RPMI7951 (cell line): Measurements from ENCODE around the gene TRPM2. TPM values are rescaled to one million over a fixed set of nuclear protein-coding genes. Genes with fewer than 3 reads are reported as not detected.
"Not testable (repeated sequence)": the region's sequence is repeated elsewhere in the genome, so short reads cannot be mapped to it uniquely, and the experiment has no call there.

Experiments used
- DNase-seq: peaks from one replicate; pipeline ENCODE4 v3.0.0-alpha.2; 2012; ENCODE audit warnings: low read depth
- total RNA-seq: library from RNA; depleted of rRNA; stranded (reverse); fragments of >200 nt; shearing (Covaris generic); gene quantifications from 2 replicates; pipeline ENCODE4 v1.2.3, GENCODE V29; 2014

The TRPM2 gene
- total RNA-seq, 1 experiment from 2014 or later: 6.7 TPM

DNA sequence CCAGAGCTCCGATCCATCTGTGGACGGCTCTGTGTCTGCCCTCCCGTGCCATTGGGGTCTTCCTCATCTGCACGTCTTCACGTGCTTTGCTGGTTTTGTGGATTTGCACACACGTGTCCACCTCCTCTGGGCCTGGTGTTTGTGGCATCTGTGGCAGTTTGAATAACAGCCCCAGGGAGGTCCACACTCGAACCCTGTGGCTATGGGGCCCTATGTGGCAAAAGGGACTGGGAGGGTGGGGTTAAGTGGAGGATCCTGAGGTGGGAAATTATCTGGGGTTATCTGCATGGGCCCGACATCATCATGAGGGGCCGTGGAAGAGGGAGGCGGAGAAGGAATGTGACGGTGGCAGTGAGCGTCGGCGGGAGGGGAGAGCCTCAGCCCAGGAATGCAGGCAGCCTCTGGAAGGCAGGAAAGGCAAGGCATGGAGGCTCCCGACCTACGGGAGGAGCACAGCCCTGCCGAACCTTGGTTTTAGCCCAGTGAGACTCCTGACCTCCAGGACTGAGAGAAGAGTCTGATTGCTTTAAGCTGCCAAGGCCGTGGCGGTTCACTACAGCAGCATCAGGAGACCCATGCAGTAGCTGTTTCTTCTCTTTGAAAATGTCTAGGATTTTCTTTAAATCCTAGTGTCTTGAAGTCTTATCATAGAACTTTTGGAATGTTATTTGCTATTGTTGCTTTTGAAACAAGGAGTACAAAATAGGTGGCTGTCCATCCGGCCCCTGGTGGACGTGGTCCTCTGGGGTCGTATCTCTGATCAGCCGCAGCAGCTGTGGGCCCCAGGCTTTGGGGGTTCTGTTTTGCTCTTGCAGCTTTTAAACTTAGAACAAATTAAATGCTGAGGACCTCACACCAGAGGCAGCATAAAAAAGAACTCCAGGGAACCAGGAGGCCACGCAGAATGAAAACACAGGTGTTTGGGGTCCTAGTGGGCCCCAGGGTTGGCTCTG lies 61.9 kb downstream of the TRPM2 start:
- no peak for DNase-seq

DNA sequence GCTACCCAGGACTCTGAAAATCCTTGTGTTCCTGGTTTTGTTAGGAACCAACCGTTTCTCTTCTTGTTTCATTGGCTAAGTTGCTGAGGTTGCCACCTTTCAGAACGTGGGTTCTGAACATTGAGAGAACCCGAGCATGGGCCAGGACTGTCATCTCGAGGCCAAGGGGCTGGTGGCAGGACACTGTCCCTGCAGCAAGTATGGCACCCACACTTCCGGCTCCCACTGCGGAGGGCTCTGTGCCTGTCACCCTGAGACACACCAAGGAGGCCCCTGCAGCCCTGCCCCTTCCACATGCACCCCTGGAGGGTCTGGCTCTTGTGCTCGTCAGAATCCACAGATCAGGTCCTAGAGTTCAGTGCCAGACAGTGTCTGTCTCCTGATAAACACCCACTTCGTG lies 62.8 kb downstream of the TRPM2 start:
- DNase-seq: no peak

DNA sequence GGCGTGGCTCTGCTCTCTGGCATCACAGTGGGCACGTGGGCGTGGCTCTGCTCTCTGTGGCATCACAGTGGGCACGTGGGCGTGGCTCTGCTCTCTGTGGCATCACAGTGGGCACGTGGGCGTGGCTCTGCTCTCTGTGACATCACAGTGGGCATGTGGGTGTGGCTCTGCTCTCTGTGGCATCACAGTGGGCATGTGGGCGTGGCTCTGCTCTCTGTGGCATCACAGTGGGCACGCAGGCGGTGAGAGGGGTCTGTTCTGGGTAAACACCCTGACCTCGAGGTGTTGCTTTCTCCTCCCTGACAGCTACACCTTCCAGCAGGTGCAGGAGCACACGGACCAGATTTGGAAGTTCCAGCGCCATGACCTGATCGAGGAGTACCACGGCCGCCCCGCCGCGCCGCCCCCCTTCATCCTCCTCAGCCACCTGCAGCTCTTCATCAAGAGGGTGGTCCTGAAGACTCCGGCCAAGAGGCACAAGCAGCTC lies 64.2 kb downstream of the TRPM2 start:
- not testable (repeated sequence) for DNase-seq

DNA sequence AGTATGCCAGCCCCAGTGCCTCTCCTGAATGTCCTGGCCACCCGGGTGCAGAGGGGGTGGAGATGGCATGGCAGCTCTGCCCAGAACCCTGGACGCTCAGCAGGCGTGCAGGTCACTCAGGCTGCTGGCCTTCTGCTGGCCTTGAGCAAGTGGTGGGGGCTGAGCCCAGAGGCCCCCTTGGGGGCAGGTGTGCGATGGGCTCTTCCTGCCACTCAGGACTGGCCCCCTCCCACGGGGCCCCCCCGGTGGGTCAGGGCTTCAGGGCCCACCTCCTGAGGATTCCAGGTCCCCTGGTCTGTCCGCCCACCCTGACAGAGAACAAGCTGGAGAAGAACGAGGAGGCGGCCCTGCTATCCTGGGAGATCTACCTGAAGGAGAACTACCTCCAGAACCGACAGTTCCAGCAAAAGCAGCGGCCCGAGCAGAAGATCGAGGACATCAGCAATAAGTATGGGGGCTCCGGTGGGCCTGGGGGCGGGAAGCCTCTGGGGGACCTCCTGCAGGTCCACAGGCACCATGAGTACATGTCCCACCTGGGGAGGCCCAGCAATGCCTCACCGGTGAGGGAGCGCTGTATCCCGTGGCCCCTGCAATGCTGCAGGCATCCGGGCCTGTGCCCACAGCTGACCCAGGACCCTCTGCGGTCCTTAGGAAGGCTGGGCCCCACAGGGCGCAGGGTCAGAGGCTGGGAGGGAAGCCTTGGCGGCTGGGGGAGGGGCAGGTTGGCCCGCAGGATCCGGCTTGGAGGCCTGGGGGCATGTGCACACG lies 64.9 kb downstream of the TRPM2 start:
- no peak for DNase-seq

DNA sequence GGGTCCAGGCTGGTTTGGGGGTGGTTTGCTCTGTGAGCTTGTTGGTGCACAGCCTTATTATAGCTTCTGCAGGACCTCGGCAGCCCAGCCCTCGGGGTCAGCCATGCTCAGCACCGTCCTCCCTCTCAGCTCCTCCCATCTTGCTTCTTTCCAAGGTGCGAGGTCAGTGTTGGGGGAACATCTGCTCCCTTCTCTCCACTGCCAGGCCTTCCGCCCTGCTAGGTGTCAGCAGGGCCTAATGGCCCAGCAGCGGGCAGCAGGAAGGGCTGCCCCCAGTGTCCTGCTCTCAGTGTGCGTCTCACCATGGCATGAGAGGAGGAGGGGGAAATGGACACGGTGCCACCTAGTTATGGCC lies 65.4 kb downstream of the TRPM2 start:
- no peak for DNase-seq

DNA sequence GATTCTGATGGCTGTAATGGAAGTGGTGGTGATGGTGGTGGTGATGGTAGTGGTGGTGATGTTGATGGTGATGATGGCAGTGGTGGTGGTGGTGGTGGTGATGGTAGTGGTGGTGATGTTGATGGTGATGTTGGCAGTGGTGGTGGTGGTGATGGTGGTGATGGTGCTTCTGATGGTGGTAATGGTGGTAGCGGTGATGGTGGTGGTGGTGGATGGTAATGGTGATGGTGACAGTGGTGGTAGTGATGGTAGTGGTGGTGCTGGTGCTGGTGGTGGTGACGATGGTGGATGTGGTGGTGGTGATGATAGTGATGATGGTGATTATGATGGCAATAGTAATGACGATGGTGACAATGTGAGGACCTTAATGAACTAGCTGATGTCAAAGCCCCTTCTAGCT lies 66.3 kb downstream of the TRPM2 start:
- DNase-seq: no peak

DNA sequence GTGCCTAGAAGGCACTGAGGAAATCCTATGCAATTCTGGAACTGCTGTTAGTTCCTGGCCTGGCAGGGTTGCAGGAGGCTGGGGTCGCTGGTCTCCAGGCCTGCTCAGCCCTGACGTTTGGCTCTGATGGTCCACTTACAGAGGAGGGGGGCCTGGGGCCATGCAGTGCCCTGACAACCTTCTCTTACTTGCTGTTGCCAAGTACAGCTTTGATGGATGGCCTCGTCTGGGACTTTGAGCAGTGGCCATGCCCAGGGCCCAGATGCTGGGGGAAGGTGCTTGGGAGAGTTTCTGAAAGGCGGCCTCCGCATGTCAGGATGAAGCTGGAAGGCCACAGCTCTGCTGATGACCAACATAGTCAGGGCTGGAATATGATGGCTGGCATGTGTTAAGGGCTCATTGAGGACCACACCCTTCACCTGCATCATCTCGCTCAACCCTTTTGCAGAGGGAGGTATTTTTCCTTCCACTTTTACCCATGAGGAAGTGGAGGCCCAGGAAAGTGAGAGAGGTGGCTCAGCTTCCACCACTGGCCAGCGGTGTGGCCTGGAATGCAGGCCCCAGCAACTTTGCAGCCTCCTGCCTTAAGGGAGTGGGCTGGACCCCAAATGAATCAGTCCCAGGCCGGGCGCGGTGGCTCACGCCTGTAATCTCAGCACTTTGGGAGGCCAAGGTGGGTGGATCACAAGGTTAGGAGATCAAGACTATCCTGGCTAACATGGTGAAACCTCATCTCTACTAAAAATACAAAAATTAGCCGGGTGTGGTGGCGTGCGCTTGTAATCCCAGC lies 67.2 kb downstream of the TRPM2 start:
- no peak for DNase-seq

DNA sequence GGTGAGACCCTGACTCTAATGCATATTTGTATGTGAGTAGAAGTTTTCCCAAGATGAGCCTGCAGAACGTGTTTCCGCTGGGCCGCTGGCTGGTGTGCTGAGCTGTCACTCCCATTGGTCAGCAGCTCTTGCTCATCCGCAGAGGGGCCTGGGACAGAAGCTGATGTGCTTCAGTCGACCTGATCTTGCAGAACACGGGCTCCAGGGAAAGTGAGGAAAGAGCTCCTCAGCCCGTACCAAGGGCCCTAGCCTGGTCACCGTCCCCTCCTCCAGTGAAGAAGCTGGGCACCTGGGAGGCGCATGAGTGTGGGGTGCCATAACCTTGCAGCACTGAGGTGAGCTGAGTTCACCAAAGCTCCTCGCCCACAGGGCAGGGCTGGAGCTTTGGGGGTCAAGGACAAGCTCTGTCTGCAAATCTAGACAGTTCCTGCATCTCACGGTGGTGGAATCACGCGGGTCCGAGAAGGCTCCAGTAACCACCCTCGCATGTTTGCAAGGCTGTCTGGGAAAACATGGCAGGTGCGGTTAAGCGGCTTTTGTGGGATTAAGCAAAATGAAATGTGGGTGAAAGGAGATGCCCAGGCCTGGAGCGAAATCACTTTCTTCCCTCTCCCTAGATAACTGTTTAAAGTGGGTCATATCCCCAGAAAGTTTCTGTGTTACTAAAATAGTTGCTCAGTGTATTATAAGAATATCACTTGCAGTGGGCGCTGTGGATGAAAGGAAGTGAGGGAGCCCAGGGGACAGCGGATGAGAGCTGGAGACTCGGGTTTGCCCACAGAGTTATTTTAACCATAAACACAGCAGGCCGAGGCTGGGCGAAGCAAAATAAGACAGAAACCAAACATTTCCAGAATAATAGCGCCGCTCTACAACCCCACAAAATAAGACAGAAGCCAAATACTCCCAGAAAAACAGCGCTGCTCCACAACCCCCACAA lies 68.8 kb downstream of the TRPM2 start:
- no peak for DNase-seq

DNA sequence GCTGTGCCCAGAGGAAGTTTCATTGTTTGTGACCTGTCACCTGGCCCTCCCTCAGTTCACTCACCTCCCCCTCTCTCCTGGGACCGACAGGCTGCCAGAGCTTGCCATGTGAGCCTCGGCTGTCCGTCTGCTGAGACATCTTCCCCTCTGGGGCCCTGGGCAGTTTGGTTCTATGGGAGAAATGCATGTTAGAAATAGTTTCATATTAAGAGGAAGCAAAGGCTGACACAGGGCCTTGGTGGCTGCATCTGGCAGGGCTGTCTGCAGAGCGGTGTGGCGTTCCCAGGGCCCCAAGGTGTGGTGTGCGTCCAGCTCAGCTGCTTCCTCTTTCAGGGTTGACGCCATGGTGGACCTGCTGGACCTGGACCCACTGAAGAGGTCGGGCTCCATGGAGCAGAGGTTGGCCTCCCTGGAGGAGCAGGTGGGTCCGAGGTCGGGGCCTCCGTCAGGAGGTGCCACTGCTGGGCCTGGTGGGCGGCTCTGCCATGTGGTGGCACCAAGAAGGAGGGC lies 69.9 kb downstream of the TRPM2 start:
- no peak for DNase-seq

DNA sequence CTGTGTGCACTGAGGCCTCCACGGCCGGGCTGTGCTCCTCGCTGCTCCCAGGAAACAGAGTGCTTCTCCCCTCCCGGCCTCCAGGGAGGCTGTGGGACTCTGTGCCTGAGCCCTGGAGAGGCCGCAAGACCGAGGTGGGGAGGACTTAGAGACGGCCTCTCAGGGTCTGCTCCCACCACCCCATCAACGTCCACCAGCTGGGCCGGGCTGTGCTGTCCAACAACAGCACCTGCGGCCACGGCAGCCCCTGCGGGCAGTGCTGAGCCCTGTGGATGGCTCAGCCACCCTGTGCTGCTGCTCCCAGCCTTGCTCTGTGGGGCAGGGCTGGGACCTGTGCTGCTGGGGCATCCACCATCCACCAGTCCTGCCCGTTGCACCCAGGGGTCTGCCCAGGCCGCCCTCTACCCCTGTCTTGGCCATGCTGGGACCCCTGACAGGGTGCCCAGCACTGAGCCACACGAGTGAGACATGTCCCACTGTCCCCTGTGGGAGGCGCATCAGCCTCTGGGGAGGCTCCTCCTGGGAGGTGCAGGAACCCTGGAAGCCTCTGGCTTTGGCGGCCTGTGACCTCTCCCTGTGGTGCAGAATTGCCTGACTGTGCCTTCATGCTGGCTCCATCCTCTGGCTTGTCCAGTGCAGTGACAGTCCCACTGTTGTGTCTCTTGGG lies 70.7 kb downstream of the TRPM2 start:
- DNase-seq: no peak

DNA sequence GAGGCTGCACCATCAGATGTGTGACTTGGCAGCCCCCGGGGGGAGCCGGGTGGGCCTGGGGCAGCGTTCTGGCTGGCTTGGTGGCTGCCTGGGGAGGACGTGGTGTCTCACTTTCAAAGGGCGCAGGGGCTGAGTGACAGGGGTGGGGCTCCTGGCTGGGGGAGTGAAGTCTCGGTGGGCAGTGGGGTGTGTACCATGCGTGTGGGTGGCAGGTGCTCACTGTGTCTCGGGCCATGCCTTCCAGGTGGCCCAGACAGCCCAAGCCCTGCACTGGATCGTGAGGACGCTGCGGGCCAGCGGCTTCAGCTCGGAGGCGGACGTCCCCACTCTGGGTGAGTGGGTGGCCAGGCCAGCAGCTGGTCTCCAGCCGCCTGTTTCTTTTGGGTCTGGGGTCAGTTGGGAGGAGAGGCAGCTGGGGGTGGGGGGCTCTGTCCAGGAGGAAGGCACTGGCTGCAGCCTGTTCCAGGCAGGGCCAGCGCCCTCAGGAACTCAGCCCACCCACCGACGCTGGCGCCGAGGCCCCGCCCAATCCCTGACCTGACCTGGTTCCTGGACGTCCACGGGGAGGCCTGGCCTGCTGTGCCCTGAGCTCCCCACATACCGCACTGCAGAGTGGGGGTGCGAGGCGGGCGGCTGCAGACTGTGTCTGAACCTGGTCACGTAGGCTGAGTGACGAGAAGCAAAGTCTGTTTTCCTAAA lies 71.3 kb downstream of the TRPM2 start:
- DNase-seq: no peak

DNA sequence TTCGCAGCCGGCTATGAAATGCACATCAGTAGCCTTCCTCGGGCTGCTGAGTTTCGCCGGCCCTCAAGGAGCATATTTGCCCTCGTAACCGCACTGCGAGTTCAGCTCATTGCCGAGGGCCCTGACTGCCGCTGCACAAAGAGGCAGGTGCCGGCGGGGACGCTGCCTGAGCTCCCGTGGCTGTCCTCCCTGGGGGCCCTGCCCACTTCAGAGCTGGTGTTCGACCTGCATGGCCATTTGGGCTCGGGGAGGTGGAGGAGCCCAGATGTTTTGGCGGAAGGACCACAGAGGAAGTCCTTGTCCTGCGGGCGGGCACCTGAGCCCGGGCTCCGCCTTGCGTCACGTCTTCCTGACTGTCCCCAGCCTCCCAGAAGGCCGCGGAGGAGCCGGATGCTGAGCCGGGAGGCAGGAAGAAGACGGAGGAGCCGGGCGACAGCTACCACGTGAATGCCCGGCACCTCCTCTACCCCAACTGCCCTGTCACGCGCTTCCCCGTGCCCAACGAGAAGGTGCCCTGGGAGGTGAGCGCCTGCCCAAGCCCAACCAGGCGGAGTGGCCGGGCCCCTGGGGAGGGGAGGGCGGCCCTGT lies 72.0 kb downstream of the TRPM2 start:
- peak; percentile 42 for DNase-seq

DNA sequence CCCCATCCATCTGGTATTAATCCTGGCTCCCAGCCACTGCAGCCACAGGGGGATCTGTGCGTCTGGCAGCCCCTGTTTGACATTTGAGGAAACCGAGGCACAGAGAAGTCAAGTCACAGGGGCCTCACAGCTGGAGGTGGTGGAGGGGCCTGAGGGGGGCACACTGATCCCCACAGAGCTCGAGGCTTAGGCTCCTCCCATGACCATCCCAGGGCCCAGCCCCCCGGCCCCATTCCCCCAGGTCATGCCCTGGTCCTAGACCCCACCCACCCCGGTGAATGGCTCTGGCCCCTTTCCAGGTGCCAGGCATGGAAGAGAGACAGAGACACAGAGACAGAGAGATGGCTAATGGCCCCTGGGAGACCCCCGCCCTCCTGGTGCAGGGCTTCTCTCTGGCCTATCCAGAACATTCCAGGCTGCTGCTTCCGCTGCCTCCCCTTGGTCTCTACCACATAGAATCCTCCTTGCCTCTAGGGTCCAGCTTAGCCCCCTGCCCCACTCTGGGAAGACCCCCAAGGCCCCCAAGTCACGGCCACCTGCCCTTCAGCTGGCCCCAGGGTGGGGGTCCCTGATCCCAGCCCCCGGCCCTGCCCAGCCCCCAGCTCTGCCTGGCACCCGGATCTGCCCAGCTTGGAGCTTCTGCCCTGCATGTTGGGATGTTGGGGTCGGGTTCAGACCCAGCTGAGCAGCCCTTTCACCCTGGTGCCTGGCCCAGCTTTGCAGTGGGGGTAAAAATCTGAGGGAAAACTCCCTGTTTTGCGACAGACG lies 72.7 kb downstream of the TRPM2 start:
- no peak for DNase-seq

DNA sequence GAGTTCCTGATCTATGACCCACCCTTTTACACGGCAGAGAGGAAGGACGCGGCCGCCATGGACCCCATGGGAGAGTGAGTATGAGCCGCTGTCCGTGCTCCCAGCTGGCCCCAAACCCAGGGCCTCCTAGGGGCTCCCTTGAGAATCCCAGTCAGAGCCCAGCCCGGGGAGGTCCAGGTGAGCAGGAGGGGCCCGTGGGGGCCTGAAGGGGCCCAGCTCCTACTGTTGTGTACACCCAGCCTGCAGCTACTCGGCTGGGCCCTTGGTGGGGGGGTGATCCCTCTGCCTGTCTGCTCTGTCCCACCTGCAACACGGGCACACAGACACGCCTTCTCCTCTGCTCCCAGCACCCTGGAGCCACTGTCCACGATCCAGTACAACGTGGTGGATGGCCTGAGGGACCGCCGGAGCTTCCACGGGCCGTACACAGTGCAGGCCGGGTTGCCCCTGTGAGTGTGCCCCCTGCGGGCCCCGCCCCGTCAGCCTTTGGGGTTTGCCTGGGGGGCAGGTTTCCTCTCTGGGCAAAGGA lies 73.3 kb downstream of the TRPM2 start:
- DNase-seq: no peak

DNA sequence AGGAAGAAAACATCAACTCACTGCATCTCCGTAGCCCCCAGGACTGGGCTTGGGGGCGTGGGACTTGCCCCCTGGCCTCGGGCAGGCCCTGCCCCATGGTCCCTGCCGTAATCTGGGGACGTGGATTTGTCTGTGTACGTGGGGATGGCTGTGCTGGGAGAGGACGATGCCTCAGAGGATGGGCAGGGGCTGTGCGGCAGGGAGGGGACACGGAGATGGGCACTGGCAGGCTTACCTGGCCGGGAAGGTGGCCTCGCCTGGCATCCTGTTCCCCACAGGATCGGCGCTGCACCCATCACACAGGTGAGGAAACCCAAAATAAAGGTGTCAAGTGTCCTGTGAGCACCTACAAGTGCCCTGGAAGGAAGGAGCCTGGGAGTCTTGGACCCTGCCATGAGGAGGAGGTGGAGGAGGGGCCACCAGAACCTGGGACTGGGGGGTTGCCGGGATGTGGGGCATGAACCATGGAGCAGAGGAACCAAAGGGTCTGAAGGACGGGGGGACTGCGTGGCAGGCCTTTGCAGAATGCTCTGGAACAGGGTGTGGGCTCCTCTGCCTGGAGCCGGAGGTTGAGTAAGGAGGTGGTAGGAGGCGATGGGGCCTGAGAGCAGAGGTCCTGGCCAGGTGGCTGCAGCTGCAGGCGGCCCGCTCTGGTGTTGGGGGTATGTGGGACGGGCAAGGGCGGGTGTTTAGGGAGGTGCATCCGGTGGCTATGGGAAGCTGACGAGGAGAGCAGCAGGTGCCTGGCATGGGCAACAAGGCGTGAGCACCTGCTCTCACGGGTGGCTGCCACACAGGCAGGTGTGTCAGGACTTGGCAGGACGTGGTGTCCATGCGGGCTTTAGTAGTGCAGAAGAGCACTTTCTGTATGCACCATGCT lies 74.1 kb downstream of the TRPM2 start:
- no peak for DNase-seq

DNA sequence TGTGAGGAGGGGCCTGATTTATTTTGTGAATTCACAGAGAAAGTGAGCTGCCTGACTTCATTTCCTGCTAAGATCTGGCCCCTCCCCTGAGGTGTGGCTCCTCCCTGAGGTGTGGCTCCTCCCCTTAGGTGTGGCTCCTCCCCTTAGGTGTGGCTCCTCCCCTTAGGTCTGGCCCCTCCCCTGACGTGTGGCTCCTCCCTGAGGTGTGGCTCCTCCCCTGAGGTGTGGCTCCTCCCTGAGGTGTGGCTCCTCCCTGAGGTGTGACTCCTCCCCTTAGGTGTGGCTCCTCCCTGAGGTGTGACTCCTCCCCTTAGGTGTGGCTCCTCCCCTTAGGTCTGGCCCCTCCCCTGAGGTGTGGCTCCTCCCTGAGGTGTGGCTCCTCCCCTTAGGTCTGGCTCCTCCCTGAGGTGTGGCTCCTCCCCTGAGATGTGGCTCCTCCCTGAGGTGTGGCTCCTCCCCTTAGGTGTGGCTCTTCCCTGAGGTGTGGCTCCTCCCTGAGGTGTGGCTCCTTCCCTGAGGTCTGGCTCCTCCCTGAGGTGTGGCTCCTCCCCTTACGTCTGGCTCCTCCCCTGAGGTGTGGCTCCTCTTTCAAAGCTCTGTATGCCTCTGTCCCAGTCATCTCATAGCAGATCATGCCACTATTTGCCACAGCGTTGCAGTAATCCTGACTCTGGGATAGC lies 75.0 kb downstream of the TRPM2 start:
- peak; percentile 19 for DNase-seq
